GM11168 (cell line): Measurements from ENCODE around the gene PTPN4.
"Not testable (repeated sequence)": the region's sequence is repeated elsewhere in the genome, so short reads cannot be mapped to it uniquely, and the experiment has no call there.

Experiments
- in situ Hi-C: fragments of 300-500 bp; cut with MboI; formaldehyde crosslinking; loops from one replicate; pipeline ENCODE4 v1.12.0; 2022; ENCODE audit warnings: low sequenced_read_pairs; ENCODE audit not compliant: unreplicated experiment

The PTPN4 gene

DNA sequence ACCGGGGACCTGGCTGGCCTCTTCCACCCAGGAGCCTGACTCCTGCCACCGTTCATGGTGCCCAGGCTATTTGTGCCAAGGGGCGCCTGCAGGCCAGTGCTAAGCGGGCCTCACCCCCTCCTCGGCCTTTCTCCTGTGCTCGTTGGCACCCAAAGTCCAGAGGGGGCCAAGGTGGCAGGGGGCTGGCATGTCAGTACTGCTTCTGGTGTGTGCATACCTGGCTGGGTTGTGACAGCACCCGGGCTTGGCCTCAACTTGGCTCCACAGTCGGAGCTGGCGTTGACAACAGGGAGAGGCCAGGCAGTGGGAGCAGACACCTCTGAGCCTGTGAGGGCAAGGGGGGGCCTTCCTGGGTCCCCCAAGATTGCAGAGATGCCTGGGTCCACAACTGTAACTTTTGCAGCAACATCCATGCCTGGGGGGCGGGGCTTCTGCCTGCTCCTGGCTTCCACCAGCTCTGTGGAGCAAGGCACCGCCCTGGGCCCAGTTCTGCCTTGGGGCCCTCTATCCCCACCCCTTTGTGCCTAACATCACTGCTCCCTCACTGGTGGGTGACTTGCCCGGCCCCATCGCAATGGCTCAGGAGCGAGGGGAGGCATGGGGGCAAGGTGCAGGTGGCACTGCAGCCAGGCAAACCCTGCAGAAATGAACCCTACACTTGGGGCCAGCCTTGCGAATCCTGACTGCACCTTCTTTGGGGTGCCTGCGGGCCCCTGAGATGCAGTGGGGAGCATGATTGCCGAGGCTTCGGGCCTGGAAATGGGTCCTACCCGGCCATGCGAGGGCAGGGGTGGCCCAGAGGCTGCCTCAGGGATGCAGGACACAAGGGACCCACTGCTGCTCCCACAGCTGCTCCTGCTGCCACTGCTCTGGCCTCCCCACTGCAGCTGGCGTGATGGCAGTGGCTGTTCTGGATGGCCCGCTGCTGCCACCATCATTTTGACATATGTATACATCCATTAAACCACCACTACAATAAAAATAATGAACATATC, 35.9 kb downstream of the PTPN4 start:
- in situ Hi-C loops: no loop called here

DNA sequence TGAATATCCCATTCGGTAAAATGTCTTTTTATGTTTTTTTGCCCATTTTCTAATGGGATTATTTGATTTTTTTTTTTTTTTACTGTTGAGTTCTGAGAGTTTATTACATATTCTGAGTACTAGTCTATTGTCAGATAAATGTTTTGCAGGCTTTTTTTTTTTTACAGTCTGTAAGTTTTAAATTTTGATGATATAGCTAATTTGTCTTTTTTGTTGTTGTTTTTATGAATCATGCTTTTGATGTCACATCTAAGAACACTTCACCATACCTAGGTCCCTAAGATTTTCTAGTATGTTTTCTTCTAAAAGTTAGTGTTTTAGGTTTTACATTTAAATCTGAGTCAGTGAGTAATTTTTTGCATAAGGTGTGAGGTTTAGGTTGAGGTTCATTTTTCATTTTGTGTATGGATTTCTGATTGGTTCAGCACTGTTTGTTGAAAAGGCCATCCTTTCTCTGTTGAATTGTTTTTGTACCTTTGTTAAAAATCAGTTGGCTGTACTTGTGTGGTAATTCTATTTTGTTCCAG, 40.7 kb downstream of the PTPN4 start:
- in situ Hi-C loops: no loop called here

DNA sequence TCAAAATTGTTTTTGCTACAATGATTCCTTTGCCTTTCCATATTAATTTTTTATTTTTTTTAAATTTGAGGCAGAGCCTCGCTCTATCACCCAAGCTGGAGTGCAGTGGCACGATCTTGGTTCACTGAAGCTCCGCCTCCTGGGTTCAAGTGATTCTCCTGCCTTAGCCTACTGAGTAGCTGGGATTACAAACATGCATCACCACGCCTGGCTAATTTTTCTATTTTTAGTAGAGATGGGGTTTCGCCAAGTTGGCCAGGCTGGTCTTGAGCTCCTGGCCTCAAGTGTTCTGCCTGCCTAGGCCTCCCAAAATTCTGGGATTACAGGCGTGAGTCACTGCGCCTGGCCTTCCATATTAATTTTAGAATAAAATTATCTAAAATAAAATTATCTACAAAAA, 41.3 kb downstream of the PTPN4 start:
- in situ Hi-C loops: no loop called here

DNA sequence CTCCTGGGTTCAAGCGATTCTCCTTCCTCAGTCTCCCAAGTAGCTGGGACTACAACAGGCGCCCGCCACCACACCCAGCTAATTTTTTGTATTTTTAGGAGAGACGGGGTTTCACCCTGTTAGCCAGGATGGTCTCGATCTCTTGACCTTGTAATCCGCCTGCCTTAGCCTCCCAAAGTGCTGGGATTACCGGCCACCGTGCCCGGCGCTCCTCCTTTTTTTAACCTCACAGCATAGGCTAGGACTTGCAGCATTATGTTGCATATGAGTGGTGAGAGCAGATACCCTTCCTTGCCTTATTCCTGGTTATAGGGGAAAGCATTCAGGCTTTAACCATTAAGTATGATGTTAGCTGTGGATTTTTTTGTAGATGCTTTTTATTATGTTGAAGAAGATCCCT, 42.3 kb downstream of the PTPN4 start:
- in situ Hi-C loops: not testable (repeated sequence)

DNA sequence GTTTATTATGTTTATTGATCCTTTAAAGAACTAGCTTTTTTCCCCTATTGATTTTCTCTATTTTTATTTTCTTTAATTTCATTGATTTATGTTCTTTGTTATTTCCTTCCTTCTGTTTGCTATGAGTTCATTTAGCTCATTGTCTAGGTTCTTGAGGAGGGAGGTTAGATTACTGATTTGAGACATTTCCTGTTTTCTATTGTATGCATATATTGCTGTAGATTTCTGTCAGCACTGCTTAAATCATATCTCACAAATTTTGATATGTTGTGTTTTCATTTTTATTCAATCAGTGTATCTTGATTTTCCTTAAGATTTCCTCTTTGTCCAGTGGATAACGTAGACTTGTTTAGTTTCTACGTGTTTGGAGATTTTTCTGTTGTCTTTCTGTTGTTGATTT, 43.4 kb downstream of the PTPN4 start:
- in situ Hi-C loops: no loop called here

DNA sequence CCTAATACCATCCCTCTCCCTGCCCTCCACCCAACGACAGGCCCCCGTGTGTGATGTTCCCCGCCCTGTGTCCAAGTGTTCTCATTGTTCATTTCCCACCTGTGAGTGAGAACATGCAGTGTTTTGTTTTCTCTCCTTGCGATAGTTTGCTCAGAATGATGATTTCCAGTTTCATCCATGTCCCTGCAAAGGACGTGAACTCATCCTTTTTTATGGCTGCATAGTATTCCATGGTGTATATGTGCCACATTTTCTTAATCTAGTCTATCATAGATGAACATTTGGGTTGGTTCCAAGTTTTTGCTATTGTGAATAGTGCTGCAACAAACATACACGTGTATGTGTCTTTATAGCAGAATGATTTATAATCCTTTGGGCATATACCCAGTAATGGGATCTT, 44.7 kb downstream of the PTPN4 start:
- in situ Hi-C loops: not testable (repeated sequence)

DNA sequence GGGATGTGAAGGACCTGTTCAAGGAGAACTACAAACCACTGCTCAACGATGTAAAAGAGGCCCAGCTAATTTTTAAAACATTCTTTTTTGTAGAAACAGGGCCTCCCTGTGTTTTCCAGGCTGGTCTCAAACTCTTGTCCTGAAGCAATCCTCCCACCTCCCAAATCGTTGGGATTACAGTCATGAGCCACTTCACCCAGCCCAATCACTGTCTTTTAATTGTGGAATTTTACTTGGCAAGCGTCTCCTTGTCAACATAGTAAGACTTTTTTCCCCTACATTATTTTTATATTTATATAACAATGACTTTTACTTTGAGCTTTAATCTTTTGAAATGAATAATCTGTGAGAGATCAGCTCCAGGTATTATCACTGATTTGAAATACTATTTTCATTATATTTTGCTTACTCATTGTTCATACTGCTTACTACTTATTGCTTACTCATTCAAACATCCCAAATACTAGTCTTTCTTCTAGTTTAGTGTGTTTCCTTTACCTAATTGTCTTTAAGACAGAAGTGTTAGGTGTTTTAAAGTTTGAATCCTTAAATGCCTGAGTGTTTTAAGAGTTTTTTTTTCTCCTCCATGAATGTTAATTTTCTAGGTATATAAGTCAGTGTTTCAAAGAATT, 48.9 kb downstream of the PTPN4 start:
- in situ Hi-C loops: no loop called here

DNA sequence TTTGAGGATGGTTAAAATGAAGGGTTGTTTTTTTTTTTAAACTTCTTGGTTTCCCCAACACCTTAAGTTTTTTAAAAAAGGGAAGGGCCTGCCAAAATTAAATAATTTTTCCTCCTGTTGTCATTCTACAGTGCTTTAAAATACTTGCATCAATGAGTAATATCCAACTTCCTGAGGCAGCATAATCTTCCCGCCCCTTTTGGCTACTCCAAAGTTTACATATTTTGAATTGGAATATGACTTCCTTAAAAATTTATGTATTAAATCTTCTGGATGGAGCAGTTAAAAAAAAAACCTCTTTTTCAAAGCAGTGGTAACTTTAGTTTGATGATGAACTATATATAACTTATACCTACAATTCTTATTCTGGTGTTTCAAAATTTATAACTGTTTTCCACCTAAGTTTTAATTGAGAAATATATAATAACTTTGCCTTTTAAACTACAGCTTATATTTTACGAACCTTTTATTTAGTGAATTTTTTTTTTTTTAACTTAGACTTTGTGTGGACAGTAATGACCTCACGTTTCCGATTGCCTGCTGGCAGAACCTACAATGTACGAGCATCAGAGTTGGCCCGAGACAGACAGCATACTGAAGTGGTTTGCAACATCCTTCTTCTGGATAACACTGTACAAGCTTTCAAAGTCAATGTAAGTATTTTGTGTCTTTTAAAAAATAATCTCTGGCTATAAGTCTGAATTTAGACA, 49.8 kb downstream of the PTPN4 start:
- in situ Hi-C loops: loop anchor here (10.0 kb wide), 1 partner anchor 55 kb away; the partner anchor contains the start of gene PTPN4

DNA sequence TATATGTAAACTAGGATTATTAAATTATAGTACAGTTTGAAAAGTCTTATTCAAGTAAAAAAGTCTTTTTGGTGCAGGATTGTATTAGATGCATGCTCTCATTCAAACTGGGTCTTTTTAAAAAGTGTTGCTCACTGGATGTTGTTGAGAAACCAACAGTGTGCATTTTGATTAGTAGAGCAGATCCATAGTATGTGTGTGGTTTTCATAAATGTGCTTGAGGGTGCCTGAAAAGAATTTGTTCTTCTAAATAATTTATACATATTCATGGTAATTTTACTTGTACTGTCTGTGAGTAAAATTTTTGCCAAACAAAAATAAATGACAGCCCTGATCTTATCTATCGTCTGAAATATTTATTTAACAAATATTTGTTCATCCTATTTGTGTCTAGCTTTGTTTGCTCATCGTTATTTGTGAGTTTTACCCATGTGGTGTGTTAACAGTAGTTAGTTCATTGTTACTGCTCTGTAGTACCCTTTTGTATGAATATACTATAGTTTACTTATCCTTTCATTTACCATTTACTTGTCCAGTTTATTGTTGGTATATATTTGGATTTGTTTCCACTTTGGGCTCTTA, 50.4 kb downstream of the PTPN4 start:
- in situ Hi-C loops: loop anchor here (10.0 kb wide), 1 partner anchor 55 kb away; the partner anchor contains the start of gene PTPN4

DNA sequence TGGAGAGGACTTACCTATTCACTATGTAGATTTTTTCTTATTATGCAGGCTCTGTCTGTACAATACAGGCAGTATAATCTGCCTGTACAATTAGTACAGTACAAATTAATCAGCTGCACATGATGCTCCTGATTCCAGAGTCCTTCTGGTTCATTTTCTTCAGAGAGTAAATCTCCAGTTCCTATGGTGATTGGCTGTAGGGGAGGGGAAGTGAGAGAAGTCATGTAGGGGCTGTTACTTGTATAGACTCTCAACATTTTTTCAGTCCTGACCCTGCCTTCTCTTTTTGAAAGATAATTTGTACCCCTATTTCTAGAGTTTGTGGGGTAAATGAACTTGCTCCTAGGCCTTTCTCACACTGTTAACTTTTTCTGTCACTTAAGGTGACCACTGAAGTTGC, 54.5 kb downstream of the PTPN4 start:
- in situ Hi-C loops: loop anchor here (10.0 kb wide), 1 partner anchor 59 kb away; the partner anchor contains the start of gene PTPN4

DNA sequence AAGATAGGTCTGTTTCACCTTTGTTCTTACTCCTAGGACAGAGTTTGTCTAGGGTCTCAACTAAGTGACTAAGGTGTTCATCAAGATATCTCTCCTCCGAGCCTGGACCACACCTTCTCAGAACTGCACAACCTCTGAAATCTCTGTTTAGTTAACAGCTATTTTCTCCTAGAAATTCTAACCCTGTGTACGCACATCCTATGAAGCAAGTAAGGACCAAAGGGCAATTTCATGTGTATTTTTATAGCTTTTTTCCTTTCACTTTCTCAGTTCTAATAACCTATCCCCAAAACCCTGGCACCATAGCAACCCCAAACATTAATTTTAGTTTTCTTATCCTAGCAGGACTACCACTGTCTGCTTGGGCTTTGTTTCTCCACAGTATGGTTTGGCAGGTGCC, 59.1 kb downstream of the PTPN4 start:
- in situ Hi-C loops: loop anchor here (10.0 kb wide), 1 partner anchor 64 kb away; the partner anchor contains the start of gene PTPN4

DNA sequence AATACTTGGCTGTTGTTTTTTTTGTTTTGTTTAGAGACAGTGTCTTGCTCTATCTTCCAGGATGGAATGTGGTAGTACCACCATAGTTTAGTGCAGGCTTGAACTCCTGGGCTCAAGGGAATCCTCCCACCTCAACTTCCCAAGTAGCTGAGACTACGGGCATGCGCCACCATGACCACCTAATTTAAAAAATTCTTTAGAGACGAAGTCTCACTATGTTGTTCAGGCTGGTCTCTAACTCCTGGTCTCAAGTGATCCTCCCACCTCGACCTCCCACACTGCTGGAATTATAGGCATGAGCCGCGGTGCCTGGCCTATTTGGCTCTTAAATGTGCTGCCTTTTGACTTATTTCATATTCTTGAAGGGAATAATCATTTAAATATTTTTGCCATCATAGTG, 60.1 kb downstream of the PTPN4 start:
- in situ Hi-C loops: loop anchor here (10.0 kb wide), 1 partner anchor 65 kb away; the partner anchor contains the start of gene PTPN4

DNA sequence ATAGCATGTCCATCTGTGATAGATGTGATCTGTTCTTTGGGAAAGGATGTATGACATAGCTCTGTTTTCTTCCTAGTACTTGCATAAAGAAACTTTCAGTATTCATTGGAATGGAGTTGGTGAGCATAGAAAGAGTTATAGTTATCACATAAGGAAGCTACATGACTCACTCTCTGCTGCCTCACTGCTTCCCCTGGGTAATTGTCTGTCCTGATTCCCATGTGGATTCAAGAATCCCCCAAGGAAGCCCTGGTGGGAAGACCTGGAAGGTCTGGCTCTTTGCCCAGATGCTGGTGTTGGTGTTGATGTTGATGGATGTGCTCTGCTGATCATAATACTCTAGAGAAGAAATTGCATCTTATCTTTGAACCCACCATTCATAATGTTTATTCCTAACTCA, 60.6 kb downstream of the PTPN4 start:
- in situ Hi-C loops: no loop called here

DNA sequence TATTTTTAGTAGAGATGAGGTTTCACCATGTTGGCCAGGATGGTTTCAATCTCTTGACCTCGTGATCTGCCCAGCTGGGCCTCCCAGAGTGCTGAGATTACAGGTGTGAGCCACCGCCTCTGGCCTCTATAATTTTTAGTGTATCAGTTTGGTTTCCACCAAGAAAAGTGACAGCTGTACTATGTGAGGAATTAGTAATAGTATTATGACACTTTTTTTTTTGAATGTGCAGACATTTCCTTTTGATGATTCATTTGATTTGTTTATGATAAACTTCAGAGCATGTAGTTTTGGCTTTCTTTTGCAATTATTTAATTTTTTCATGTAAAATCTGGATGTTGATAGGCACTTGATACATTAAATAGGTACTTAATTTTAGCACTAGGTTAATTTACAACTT, 61.5 kb downstream of the PTPN4 start:
- in situ Hi-C loops: no loop called here

DNA sequence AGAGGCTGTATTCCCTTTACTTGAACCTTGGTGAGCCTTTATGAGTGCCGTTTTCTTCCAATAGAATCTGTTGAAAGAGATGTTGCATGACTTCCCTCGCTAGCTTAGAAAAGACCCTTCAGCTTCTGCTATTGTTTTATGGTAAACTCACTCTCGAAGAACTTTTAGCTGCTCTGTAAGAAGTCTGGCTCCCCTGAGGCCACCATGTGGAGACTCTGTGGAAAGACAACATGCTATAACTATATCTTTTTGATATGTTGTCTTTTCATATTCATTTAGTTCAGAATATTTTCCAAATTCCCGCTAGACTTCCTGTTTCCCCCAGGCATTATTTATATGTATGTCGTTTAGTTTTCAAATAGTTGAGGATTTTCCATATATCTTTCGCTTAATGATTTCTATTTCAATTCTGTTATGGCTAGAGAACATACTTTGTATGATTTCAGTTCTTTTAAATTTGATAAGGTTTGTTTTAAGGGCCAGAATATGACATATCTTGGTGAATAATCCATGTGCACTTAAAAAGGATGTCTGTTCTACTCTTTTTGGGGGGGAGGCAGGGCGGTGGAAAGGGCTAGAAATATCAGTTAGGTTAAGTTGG, 64.1 kb downstream of the PTPN4 start:
- in situ Hi-C loops: no loop called here

DNA sequence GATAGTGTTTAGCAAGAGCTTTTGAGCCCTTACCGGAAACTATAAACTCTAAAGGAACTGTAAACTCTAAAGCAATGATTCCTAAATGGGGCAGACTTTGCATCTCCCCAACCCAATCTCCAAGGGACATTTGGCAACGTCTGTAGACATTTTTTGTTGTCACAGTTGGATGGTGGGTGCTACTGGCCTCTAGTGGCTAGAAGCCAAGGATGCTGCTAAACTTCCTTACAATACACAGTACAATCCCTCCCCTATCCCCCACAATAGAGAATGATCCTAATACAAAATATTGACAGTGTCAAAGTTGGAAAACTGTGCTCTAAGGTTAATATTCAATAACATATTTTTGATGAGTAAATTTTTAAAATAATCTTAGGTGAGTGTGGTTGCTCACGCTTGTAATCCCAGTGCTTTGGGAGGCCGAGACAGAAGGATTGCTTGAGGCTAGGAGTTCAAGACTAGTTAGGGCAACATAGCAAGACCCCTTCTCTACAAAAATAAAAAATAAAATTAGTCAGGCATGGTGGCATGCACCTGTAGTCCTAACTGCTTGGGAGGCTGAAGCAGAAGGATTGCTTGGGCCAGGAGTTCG, 66.7 kb downstream of the PTPN4 start:
- in situ Hi-C loops: no loop called here

DNA sequence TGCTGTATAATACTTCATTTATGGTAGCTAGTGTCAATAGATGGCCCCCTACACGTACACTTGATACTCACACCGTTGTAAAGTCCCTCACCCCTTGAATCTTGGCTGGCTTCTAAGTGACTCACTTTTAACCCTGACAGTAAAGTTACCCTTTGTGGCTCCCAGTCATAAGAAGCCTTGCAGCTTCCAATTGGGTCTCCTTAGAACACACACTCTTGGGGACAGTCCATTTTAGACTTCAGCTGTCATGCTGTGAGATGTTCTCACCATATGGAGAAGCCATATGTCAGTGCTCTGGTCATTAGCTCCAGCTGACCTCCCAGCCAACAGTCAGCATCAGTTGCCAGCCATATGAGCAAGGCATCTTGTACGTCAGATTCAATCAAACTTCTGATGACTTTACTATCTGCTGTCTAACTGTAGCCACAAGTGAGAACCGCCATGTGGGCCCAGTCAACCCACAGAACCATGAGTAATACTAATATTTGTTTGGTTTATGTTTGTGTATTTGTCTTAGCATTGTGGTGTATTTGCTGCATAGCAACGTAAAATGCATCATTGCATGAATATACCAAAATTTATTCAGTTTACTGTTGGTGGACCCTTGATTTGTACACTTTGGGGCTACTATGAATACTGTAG, 68.3 kb downstream of the PTPN4 start:
- in situ Hi-C loops: no loop called here

DNA sequence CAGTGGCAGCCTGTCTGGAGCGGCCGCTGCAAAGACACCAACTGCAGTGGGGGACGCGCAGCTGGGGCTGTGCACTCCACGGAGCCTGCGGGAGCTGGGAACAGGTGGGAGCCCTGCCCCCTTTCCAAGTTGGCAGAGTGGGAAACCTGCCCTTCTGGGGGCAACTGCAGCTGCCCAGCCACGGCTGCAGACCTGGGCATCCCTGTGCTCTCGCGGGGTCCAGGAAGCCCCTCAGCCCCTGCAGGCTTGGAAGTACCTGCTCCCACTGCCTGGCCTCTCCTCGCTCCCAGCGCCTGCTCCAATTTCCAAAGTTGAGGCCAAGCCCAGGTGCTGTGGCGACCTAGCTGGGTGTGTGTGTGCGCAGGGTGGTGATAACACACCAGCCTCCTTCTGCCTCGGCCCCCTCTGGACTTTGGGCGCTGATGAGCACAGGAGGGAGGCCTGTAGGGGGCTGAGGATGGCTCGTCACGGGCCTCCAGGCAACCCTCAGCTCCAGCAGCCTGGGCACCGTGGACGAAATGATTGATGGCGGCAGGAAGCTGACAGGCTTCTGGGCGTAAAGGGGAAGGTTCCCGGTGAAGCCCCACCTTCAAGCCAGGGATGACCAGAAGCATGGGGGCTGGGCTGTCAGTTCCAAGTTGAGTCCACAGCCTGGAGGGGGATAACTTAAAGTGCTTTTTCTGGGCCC, 76.9 kb downstream of the PTPN4 start:
- in situ Hi-C loops: no loop called here
